Right ventricle myocardium superior (tissue), 1 donor: ENCODE measurements around the gene CDS1. TPM values are rescaled to one million over a fixed set of nuclear protein-coding genes. Genes with fewer than 3 reads are reported as not detected.
A peak's percentile ranks its signal among the peaks of the same experiment; 100 is the strongest.
"Not testable (repeated sequence)": the region's sequence is repeated elsewhere in the genome, so short reads cannot be mapped to it uniquely, and the experiment has no call there.

Experiments
- ATAC-seq: fragments of 200-7000 bp; cut with Tn5 transposase; one replicate; pipeline ENCODE4 v1.9.1; 2020; ENCODE audit warnings: mild to moderate bottlenecking; ENCODE audit not compliant: poor library complexity
- DNase-seq: peaks from one replicate; pipeline ENCODE4 v3.0.0-alpha.2; 2020
- intact Hi-C: fragments of 100-400 bp; cut with DNase I; formaldehyde crosslinking; loops from one replicate; pipeline ENCODE4 v1.11.2; 2022
- total RNA-seq: library from RNA; stranded (reverse); fragmentation: NEBNext Ultra II Directional; extraction: Animal tissue kit (Norgen Biotek cat#: 25700); gene quantifications from one replicate; pipeline ENCODE4 v1.2.1, GENCODE V29; 2021
- donor health status: DM: no; HTN: yes; CAD: no; lungs with severe emphysema.

CDS1 gene
- total RNA-seq, 1 donor from 2014 or later, result 0.19 TPM

DNA sequence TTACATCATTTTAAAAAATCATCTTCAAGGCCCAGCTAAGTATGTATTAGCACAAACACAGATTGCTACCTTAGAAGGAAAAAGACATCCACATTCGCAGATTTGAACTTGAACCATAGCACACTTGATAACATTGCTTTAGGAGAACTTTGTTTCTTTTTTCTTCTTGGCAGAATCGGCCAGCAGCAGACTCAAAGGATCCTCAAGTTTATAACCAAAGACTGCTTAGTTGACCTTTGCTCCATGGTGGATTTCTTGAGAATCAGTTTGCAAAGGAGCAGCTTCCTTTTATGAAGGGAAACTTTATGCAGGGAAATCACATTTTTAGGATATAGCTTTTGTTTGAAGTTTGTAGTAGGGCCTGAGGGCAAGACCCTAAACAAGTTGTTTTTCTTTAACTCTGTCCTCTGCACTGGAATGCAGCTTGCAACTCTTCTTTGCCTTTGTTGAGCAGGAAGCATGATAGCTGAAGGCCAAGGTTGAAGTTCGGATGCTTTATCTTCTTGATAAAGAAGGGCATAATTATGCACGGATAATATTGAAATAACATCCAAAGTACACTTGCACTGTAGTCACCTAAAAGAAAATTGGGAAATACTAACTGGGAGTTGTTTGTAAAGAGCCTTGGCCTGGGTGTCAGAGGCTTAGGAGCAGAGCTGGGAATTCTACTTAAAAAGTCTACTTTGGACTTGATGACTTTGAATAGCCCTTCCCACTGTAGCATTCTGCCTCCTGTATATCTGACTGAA lies 78.4 kb downstream of the CDS1 start:
- DNase-seq (no peak), ATAC-seq (no peak)
- intact Hi-C loops, result no loop called here

DNA sequence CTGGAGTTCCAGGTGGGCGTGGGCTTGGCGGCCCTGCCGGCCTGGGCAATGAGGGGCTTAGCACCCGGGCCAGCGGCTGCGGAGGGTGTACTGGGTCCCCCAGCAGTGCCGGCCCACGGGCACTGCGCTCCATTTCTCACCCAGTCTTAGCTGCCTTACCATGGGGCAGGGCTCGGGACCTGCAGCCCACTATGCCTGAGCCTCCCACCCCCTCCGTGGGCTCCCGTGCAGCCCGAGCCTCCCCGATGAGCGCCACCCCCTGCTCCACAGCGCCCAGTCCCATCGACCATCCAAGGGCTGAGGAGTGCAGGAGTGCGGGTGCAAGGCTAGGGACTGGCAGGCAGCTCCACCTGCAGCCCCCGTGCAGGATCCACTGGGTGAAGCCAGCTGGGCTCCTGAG lies 81.8 kb downstream of the CDS1 start:
- DNase-seq, intact Hi-C loops, ATAC-seq: not testable (repeated sequence)

GRCh38 chr4:84666439-84666838 lies 83.5 kb downstream of the CDS1 start:
- intact Hi-C loops, result no loop called here
- DNase-seq, result no peak
- no peak for ATAC-seq

GRCh38 chr4:84669201-84669600 lies 86.3 kb downstream of the CDS1 start:
- intact Hi-C loops, result no loop called here
- ATAC-seq (no peak), DNase-seq (no peak)

DNA sequence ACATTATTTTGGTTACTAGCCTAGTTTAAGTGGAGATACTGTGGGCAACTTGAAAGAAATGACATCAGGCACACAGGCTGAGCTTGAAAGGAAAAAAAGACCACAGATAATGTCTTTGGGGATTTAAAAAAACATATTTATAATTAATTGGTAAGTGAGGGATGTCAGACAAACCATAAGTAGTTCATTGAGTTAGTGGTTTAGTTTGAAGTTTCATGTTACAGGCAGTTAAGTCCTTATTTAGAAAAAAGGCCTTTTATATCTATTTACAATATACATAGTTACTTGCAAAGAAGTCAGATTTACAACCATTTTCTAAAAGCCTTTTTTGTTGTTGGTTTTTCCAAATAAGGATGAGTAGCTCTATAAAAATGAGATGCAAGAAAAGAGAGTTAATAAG lies 89.2 kb downstream of the CDS1 start:
- ATAC-seq, result no peak
- DNase-seq, result no peak
- intact Hi-C loops, result no loop called here

- ATAC-seq (no peak), DNase-seq (no peak)
- intact Hi-C loops, result no loop called here
These were observed 90.7 kb downstream of the CDS1 start for GRCh38 chr4:84673475-84674240.

- intact Hi-C loops, result no loop called here
- ATAC-seq, result peak; percentile 56
- DNase-seq, result no peak
These were observed 94.2 kb downstream of the CDS1 start for GRCh38 chr4:84677093-84677492.

DNA sequence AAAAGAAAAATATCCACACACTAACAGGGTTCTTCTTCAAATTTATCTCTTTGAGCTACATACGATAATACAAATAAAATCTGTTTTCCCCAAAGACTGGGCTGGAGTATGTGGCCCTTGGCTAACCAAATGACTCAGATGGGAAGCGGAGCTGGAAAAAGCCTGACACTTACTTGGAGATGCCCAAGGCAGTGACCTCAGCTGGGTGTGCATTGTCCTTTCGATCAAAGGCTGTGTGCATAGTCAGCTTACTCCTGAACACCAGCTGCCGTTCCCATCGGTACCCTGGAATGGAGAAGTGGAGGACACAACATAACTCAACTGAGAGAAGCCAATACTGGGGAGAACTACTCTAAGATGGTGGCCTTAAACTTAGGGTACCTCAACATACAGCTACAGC lies 95.1 kb downstream of the CDS1 start:
- no peak for DNase-seq
- intact Hi-C loops, result no loop called here
- no peak for ATAC-seq

DNA sequence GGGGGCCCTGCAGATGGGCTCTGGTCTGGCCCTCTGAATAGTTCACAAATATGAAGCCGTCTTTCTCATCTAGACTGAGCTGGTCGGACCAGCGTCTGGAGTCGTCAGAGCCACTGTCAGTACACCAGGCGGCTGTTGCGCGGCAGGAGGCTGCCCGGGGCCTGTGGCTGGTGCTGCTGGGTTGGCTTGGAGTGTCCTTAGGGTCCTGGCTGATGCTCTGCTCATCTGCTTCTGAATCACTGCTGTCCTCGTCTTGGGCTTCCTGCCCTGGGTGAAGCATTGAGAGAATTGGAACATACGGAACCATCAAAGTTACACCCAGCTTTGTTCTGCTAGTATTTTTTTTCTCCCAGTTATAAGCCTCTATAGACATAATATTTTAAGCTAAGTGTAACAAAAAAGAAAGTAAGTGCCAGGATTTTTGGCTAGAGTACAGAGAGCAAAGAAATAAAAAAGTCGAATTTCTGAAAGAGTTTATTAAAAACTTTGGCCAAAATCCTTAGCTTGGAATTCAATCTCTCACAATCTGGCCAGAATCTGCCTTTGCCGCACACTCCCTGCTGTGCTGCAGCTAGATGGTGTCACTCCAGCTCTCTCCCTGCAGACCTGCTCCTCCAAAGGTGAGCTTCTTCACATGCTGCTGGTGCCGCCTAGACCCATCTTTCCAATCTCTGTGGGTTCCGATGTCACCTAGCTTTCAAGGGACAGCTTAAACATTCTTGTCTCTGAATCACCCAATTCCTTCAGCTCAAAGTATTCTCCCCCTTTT lies 96.2 kb downstream of the CDS1 start:
- no peak for DNase-seq
- ATAC-seq, result no peak
- intact Hi-C loops, result no loop called here

GRCh38 chr4:84680956-84681355 lies 98.0 kb downstream of the CDS1 start:
- intact Hi-C loops, result no loop called here
- no peak for ATAC-seq
- no peak for DNase-seq

DNA sequence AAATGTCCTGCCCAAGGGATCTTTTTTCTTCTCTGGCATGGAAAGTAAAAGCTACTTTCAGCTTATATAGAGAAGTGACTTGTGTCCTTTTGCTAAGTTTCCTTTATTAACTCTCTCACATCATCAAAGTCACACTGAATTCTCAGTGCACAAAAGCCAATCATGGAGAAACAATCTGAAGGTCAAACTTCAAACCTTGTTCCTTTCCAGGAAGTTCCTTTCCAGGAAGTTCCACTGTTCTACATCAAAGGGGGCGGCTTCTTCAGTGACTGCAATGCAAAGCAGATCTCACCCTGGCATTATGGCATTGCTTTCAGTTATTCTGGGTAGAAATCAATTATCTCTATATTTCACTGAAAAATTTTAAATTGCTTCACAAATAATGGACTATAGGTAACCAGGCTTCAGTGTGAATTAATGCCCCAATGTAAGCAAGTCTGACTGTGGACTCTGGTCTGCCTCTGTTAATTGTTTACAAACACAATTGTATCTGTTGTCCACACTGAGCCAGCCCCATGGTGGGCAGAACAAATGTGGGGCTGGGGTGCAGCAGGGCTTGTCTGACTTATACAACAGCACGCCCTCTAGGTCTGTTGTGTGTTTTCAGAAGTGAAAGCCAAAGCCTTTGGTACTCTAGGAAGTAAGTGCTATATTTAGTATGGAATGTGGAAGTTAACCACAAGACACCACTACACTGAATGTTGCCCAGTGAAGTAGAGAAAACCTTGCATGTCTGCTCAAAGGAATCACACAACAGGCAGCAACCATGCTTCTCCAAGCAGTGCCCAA lies 98.8 kb downstream of the CDS1 start:
- intact Hi-C loops, result no loop called here
- DNase-seq, result no peak
- peak; percentile 88 for ATAC-seq

DNA sequence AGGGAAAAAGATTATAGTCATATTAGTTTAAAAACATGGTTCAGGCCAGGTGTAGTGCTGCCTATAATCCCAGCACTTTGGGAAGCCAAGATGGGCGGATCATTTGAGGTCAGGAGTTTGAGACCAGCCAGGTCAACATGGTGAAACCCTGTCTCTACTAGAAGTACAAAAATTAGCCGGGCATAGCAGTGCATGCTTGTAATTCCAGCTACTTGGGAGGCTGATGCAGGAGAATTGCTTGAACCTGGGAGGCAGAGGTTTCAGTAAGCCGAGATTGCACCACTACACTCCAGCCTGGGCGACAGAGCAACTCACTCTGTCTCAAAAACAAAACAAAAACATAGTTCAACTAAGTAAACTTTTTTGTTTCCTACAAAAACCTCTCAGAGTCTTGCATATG lies 99.7 kb downstream of the CDS1 start:
- ATAC-seq, DNase-seq, intact Hi-C loops: not testable (repeated sequence)

DNA sequence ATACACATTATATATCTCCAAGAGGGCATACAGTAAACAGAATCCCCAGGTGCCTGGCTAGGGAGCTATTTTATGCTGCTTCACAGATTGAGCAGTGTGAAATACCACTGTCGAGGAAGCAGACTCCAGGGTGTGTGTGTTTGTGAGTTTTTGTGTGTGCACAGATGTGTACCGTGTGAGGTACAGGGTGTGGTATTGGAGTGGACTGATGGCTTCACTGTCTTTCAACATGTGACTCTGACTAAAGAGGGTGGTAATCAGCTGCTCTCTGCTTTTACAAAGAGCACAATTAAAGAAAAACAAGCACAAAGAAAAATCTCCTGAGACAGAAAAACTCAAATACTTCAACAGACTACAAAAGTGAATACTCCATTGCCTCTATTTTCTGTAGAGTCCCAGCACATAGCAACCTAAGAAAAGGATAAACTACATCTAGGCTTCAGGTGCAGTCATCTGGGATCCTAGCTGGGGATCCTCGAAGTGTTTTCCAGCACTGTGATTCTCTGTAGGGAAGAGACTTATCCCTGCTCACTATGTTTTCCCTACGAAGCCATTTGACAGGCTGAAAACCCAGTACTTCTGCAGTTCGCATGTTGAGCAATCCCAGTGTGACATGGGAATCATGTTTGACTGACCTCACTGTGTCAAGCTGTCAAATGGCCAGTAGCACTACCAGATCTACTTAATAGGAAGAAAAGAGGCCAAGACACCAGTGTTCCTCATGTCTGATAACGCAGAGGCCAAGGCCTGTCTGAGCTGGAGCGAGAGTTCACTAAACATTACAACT lies 100.3 kb downstream of the CDS1 start:
- ATAC-seq (peak; percentile 58), DNase-seq (no peak)
- intact Hi-C loops, result no loop called here

DNA sequence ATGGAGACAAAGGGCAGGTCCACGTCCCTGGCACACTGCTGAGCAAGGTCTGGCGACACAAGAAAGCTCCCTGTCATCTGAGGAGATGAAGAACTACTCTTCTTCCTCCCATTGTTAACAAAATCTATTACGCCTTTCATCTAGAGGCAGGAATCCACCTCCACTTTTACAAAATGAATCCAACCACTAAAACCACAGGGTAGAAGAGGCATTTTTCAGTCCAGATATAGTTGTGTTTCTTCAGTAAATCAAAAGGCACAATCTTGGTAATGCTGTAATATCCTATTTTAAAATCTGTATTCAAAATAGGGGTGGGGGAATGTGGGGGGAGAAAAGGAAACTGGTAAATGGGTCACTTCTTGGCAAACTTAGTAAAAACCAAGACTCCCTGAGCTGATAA lies 101.4 kb downstream of the CDS1 start:
- DNase-seq (no peak), ATAC-seq (no peak)
- intact Hi-C loops, result no loop called here

GRCh38 chr4:84685105-84685504 lies 102.2 kb downstream of the CDS1 start:
- intact Hi-C loops, result no loop called here
- DNase-seq (no peak), ATAC-seq (no peak)

DNA sequence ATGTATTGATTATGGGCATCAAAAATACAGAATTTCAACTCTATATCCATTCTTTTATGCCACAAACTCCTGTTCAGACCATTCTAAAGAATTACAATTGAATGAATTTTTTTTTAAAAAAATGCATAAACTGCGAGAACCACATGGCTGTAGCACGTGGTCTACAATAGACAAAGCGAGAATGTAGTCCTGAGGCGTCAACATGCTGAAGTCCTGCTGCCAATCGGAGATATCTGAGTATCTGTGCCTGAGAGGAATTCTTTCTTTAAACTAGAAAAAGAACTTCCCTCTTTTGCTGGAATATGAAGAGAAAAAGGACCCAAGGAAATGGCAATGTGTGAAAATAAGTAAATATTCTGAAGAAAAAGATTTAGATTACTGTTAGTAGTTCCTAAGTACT lies 105.7 kb downstream of the CDS1 start:
- intact Hi-C loops, result no loop called here
- no peak for DNase-seq
- no peak for ATAC-seq

DNA sequence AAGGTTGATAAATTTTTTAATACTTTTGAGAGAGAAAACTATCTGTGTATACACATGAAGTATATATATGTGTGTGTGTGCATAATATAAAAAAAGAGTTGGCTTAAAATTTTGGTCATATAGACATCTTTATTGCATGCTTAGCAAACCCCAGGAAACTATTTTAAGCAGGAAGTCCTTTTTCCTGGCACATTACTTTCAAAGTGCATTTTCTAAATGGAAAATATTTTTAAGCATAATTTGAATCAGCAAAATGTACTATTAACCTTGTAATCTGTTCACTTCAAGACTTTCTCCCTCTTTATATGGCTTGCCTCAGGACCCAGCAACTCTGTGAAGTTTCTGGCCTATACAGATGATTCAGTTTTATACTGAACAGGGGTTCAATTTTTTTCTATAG lies 106.3 kb downstream of the CDS1 start:
- ATAC-seq, result no peak
- DNase-seq, result no peak
- intact Hi-C loops, result no loop called here

GRCh38 chr4:84690481-84690880 lies 107.6 kb downstream of the CDS1 start:
- no peak for ATAC-seq
- intact Hi-C loops, result no loop called here
- no peak for DNase-seq
